DND-41 (cell line): ENCODE measurements around the gene PTGER1.

Source experiments
- ATAC-seq: fragments of 200-7000 bp; cut with Tn5 transposase; 3 replicates; pipeline ENCODE4 v1.9.1; 2021; ENCODE audit warnings: low read depth; ENCODE audit not compliant: insufficient read depth
- DNase-seq: peaks from one replicate; pipeline ENCODE4 v3.0.0-alpha.2; 2020
- H2AFZ ChIP-seq: 2 replicates; pipeline ENCODE4 v1.6.0; 2012; ENCODE audit warnings: low read depth, low read length
- H3K27ac ChIP-seq: 2 replicates; pipeline ENCODE4 v1.5.1; 2012; ENCODE audit warnings: low read length, inconsistent platforms
- H3K27me3 ChIP-seq: fragments of 200-600 bp; sonication (generic); 2 replicates; pipeline ENCODE4 v1.6.0; 2012; ENCODE audit warnings: low read length, mild to moderate bottlenecking, inconsistent platforms; ENCODE audit not compliant: insufficient read depth, poor library complexity
- H3K36me3 ChIP-seq: 2 replicates; pipeline ENCODE4 v1.5.1; 2012; ENCODE audit warnings: low read length, inconsistent platforms; ENCODE audit not compliant: insufficient read depth
- H3K4me1 ChIP-seq: 2 replicates; pipeline ENCODE4 v1.5.1; 2012; ENCODE audit warnings: mild to moderate bottlenecking, low read length; ENCODE audit not compliant: insufficient read depth
- H3K4me2 ChIP-seq: 2 replicates; pipeline ENCODE4 v1.6.0; 2012; ENCODE audit warnings: mild to moderate bottlenecking, moderate library complexity, low read length, inconsistent platforms; ENCODE audit not compliant: insufficient read depth
- H3K4me3 ChIP-seq, 2 experiments: fragments of 200-600 bp in 1 of 2; shearing (Covaris generic) in 1 of 2; 2 replicates each; pipeline ENCODE4 v1.5.1; 2012 to 2016; ENCODE audit warnings: inconsistent platforms in 2 of 2, low read length in 2 of 2, mild to moderate bottlenecking in 2 of 2, low read depth in 1 of 2, moderate library complexity in 1 of 2
- H3K79me2 ChIP-seq: 2 replicates; pipeline ENCODE4 v1.6.0; 2012; ENCODE audit warnings: low read length, inconsistent platforms; ENCODE audit not compliant: insufficient read depth
- H3K9ac ChIP-seq: 2 replicates; pipeline ENCODE4 v1.6.0; 2012; ENCODE audit warnings: low read depth, mild to moderate bottlenecking, inconsistent platforms, low read length, moderate library complexity
- H3K9me3 ChIP-seq: 2 replicates; pipeline ENCODE4 v1.5.1; 2012; ENCODE audit warnings: low read length, moderate library complexity, mild to moderate bottlenecking, inconsistent platforms; ENCODE audit not compliant: insufficient read depth, severe bottlenecking
- H4K20me1 ChIP-seq: 2 replicates; pipeline ENCODE4 v1.6.0; 2012; ENCODE audit warnings: low read length; ENCODE audit not compliant: insufficient read depth
- EZH2 ChIP-seq: IDR thresholded peaks from 3 replicates; pipeline ENCODE4 v1.6.1; 2012; ENCODE audit warnings: borderline replicate concordance, low read depth, mild to moderate bottlenecking, moderate library complexity, low read length, inconsistent platforms; ENCODE audit not compliant: severe bottlenecking
- TF ChIP-seq, protein P1 (sequence below): IDR thresholded peaks from 2 replicates; pipeline ENCODE4 v1.5.1; 2012; ENCODE audit warnings: borderline replicate concordance, low read length, moderate library complexity, mild to moderate bottlenecking; ENCODE audit not compliant: poor library complexity, severe bottlenecking; ENCODE audit errors: extremely low read depth

Gene PTGER1

DNA sequence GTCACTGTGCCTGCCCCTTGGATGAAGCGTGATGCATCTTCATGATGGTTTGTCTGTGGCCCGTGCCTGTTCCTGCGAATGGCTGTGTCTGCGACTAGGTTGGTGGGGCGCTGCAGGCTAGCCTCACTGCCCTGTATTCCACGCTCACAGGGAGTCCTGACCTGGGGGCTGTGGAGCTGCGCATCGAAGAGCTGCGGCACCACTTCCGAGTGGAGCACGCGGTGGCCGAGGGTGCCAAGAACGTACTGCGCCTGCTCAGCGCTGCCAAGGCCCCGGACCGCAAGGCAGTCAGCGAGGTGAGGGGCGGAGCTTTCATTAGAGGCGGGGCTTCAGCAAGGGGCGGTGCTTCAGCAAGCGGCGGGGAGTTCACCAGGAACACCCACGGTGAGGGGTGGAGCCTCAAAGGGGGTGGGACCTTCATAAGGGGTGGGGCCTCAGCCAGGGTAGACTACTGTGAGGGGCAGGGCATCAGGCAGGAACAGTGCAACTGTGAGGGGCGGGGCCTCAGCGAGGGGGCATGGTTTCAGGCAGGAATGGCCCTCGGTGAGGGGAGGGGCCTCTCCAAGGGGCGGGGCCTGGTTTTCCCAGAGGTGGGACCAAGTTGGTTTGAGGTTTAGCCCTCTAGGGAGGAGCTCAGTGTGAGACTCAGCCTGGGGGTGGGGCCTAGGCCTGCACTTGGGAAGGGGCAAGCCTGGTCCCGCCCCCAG lies 24.8 kb downstream of the PTGER1 start:
- H3K36me3 ChIP-seq = peaks cover 84% of the 10 kb centered on the region

DNA sequence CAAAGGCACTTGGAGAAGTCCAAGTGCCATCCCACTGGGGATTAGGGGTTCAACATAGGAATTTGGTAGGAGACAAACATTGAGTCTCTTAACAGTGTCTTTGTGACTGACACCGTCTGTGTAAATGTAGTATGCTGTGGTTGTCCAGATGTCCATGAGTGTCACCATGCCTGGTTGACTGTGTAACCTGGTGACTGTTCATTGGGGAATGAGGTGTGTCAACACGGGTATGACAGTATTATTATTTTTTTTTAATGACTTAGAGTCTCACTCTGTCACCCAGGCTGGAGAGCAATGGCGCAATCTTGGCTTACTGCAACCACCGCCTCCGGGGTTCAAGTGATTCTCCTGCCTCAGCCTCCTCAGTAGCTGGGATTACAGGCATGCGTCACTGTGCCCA lies 25.8 kb downstream of the PTGER1 start:
- Histone ChIP-seq H3K27me3 (no peaks in the 10 kb centered on the region), H3K27ac (no peak overlapping the region), H3K9ac (no peak overlapping the region), H3K9me3 (no peaks in the 10 kb centered on the region), H3K4me2 (no peak overlapping the region), H3K79me2 (no peaks in the 10 kb centered on the region; the same call in 1 of the 2 replicates), H3K4me3 (no peak overlapping the region), H3K36me3 (peaks cover 82% of the 10 kb centered on the region), H3K4me1 (no peaks in the 10 kb centered on the region), H4K20me1 (peaks cover 28% of the 10 kb centered on the region), H2AFZ (no peak overlapping the region)
- no peak for DNase-seq
- ATAC-seq = no peak
- TF ChIP-seq, protein P1, sequence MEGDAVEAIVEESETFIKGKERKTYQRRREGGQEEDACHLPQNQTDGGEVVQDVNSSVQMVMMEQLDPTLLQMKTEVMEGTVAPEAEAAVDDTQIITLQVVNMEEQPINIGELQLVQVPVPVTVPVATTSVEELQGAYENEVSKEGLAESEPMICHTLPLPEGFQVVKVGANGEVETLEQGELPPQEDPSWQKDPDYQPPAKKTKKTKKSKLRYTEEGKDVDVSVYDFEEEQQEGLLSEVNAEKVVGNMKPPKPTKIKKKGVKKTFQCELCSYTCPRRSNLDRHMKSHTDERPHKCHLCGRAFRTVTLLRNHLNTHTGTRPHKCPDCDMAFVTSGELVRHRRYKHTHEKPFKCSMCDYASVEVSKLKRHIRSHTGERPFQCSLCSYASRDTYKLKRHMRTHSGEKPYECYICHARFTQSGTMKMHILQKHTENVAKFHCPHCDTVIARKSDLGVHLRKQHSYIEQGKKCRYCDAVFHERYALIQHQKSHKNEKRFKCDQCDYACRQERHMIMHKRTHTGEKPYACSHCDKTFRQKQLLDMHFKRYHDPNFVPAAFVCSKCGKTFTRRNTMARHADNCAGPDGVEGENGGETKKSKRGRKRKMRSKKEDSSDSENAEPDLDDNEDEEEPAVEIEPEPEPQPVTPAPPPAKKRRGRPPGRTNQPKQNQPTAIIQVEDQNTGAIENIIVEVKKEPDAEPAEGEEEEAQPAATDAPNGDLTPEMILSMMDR = no peak
- TF ChIP-seq EZH2 = no peak

More for the DNA sequence above, 24.8 kb downstream of the PTGER1 start:
- peak; percentile 86 for DNase-seq
- no peak overlapping the region for H3K4me2 ChIP-seq
- H3K9ac ChIP-seq = no peak overlapping the region
- H3K27ac ChIP-seq = no peak overlapping the region
- H3K9me3 ChIP-seq = no peaks in the 10 kb centered on the region
- ATAC-seq = peak; percentile 90
- no peak overlapping the region for H2AFZ ChIP-seq
- H3K27me3 ChIP-seq = no peaks in the 10 kb centered on the region
- no peak for TF ChIP-seq EZH2
- TF ChIP-seq, protein P1 = no peak
- H3K4me3 ChIP-seq = no peak overlapping the region
- no peaks in the 10 kb centered on the region for H3K79me2 ChIP-seq
- peaks cover 28% of the 10 kb centered on the region for H4K20me1 ChIP-seq
- H3K4me1 ChIP-seq = no peaks in the 10 kb centered on the region

DNA sequence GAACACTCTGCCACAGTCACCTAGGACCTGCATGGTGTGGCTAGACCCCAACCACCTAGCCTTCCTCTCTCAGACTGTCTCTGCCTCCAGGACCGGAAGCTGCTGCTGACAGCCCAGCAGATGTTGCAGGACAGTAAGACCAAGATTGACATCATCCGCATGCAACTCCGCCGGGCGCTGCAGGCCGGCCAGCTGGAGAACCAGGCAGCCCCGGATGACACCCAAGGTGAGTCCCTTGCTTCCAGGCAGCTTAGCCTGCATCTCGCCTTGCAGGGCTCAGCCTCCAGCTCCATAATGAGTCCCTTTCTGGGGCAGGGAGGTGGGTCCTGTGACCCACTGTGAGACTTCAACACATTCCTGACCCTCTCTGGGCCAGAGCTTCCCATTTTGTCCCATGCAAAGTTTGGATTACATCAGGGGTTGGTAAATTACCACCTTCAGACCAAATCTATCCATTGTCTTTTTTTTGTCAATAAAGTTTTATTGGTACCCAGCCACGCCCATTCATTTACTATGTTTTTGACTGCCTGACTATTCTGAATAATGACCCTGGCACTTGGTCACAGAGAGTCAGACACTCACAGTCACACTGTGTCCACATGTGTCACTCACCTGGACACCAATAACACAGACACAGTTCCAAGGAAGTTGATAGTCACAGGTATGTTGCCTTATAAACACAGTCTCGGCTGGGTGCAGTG lies 28.7 kb downstream of the PTGER1 start:
- Histone ChIP-seq H3K9ac (no peak overlapping the region), H3K4me1 (no peaks in the 10 kb centered on the region), H2AFZ (no peak overlapping the region), H3K27me3 (no peaks in the 10 kb centered on the region), H3K4me2 (no peak overlapping the region), H3K4me3 (no peak overlapping the region), H3K79me2 (peaks cover 13% of the 10 kb centered on the region), H3K36me3 (peaks cover 86% of the 10 kb centered on the region), H4K20me1 (peaks cover 32% of the 10 kb centered on the region), H3K27ac (no peak overlapping the region), H3K9me3 (no peaks in the 10 kb centered on the region)
- TF ChIP-seq, protein P1 = no peak
- TF ChIP-seq EZH2 = no peak
- ATAC-seq (no peak), DNase-seq (no peak)
